ENCODE data around the gene GHR.

Gene GHR

DNA sequence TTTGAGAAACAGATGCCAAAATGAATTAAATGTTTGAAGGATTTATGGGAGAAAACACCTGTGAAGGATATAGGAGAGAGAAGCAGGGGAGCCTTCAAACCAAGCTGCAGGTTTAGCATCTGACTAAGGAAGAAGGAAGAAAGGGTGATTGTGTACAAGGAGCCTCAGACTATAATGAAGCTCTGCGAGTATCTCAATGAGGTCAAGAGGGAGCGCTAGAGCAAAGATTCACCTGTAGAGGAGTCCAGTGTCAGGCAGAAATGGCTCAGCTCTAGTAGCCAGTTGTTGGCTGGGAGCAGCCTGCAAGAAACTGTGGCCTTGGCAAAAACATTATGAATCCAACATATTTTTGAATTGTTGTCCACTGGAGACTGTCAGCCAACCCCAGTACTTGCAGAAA, 20.0 kb upstream of the GHR start:
- Histone ChIP-seq H3K36me3 (replicated peaks) (no peaks in the 10 kb centered on the region), H3K27ac (no peak overlapping the region), H3K27me3 (replicated peaks) (no peaks in the 10 kb centered on the region), H3K4me3 (ENCODE audit: low read depth, low read length) (no peak overlapping the region)
- TF ChIP-seq, protein P1, sequence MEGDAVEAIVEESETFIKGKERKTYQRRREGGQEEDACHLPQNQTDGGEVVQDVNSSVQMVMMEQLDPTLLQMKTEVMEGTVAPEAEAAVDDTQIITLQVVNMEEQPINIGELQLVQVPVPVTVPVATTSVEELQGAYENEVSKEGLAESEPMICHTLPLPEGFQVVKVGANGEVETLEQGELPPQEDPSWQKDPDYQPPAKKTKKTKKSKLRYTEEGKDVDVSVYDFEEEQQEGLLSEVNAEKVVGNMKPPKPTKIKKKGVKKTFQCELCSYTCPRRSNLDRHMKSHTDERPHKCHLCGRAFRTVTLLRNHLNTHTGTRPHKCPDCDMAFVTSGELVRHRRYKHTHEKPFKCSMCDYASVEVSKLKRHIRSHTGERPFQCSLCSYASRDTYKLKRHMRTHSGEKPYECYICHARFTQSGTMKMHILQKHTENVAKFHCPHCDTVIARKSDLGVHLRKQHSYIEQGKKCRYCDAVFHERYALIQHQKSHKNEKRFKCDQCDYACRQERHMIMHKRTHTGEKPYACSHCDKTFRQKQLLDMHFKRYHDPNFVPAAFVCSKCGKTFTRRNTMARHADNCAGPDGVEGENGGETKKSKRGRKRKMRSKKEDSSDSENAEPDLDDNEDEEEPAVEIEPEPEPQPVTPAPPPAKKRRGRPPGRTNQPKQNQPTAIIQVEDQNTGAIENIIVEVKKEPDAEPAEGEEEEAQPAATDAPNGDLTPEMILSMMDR (IDR thresholded peaks at IDR 0.05; ENCODE audit: low read depth, low read length, missing control alignments) = no peak
- in situ Hi-C loops (cut with HindIII; ENCODE audit: low pct_ligation_motif_present, low sequenced_read_pairs) = no loop called here
- no peak for DNase-seq

DNA sequence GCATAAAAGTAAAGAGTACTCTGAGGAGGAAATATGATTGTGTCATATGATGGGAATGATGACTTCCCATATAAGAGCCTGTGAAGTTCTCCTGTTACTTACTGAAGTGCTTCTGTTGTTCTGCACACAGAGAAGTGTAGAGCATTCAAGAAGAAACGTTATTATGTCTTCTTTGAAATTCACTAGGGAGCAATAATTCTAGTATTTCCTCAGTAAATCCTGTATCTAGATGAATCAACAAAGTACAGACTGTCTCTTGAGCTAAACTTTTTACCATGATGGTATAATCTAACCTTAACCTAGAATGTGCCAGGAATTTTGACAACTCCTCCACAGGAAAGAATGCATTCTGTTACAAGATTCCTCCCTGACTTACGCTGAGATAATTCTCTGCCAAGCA, 18.9 kb upstream of the GHR start:
- Histone ChIP-seq H3K36me3 (replicated peaks) (no peaks in the 10 kb centered on the region), H3K27me3 (replicated peaks) (no peaks in the 10 kb centered on the region), H3K4me3 (ENCODE audit: low read depth, low read length) (no peak overlapping the region), H3K27ac (no peak overlapping the region)
- DNase-seq = no peak
- in situ Hi-C loops (cut with HindIII; ENCODE audit: low pct_ligation_motif_present, low sequenced_read_pairs) = no loop called here
- TF ChIP-seq, protein P1 (IDR thresholded peaks at IDR 0.05; ENCODE audit: low read depth, low read length, missing control alignments) = no peak

DNA sequence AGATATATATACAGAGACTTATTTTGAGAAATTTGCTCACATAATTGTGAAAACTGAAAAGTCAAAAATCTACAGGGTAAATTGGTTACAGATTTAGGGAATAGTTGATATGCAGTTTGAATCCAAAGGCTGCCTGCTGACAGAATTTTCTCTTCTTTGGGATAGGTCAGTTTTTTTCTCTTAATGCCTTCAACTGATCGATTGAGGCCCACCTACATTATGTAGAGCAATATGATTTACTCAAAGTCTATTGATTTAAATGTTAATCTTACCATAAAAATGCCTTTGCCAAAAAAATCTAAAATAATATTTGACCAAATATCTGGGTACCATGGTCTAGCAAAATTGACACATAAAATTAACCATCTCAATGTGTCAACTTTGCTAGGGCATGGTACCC, 3.9 kb upstream of the GHR start:
- Histone ChIP-seq H3K27ac (no peak overlapping the region), H3K36me3 (replicated peaks) (no peaks in the 10 kb centered on the region), H3K27me3 (replicated peaks) (no peaks in the 10 kb centered on the region), H3K4me3 (ENCODE audit: low read depth, low read length) (no peak overlapping the region)
- in situ Hi-C loops (cut with HindIII; ENCODE audit: low pct_ligation_motif_present, low sequenced_read_pairs) = no loop called here
- no peak for DNase-seq
- TF ChIP-seq, protein P1 (IDR thresholded peaks at IDR 0.05; ENCODE audit: low read depth, low read length, missing control alignments) = no peak

DNA sequence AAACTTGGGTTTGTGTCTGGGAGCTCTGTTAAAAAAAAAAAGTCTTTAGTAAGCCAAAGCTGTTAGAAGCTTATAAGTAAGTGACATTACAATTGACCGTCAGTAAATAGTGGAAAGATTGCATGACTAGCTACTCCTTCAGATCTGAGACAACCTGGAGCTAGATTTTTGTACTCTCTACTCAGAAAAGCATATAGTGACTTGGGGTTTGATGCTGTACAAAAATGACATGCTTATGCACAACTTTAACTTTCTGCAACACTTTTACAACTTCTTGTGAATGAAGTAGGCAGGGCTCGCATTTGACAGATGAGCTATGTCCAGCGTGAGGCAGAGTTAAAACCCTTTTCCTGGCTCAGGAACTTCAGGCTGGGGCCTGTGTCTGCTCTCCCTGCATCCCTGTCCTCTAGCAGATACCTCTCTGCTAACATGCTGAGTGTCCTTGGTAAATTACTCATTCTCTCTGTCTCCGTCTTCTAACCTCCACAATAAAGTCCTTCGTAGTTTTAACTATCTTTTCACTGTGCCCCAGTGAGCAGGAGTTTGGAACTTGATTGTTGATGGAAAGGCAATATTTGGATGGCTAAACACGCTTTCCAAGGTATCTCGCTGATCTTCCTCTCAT, 471 bp upstream of the GHR start:
- peaks cover 3% of the 10 kb centered on the region for H3K27me3 ChIP-seq (replicated peaks)
- no peak for DNase-seq
- in situ Hi-C loops (cut with HindIII; ENCODE audit: low pct_ligation_motif_present, low sequenced_read_pairs) = no loop called here
- no peak overlapping the region for H3K27ac ChIP-seq
- no peaks in the 10 kb centered on the region for H3K36me3 ChIP-seq (replicated peaks)
- H3K4me3 ChIP-seq (ENCODE audit: low read depth, low read length) = peak overlapping the region; percentile 71
- TF ChIP-seq, protein P1 (IDR thresholded peaks at IDR 0.05; ENCODE audit: low read depth, low read length, missing control alignments) = no peak

DNA sequence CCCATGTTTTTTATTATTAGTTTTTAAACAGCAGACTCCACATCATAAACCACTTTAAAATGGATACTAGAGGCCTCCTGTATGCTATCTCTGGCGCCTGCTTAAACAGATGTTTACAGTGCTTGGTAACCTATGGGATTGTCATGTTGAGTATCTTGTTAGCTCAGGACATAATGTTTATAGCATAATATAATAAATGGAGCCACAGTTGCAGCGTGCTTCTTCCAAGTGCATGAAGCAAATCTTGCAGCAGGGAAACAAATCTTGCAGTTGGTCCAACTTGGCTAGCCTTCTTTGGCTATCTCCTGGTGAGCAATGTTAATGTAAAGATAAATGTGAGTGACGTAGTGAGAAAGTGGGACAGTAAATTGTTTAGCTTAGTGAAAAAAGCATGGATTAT, 2.8 kb downstream of the GHR start:
- H3K36me3 ChIP-seq (replicated peaks) = no peaks in the 10 kb centered on the region
- in situ Hi-C loops (cut with HindIII; ENCODE audit: low pct_ligation_motif_present, low sequenced_read_pairs) = no loop called here
- no peak overlapping the region for H3K27ac ChIP-seq
- H3K4me3 ChIP-seq (ENCODE audit: low read depth, low read length) = no peak overlapping the region
- peaks cover 3% of the 10 kb centered on the region for H3K27me3 ChIP-seq (replicated peaks)
- DNase-seq = no peak
- TF ChIP-seq, protein P1 (IDR thresholded peaks at IDR 0.05; ENCODE audit: low read depth, low read length, missing control alignments) = no peak

DNA sequence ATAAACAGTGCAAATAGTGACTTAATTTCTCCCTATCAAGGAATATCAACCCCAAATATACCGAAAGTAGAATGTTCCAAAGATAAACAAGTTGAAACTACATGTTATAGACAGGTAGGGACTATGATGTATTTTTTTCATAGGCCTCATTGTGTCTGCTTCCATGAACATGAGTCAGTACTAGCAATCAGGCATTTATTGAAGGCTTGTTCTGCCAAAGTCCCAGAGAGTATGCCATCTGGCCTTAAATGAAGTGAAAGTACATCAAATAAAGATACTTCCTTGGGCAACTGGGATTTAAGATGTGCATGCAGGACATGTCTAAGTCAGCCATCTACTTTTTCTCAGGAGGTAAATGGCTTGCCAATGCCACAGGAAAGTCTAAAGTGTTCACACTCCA, 6.5 kb downstream of the GHR start:
- TF ChIP-seq, protein P1 (IDR thresholded peaks at IDR 0.05; ENCODE audit: low read depth, low read length, missing control alignments) = no peak
- in situ Hi-C loops (cut with HindIII; ENCODE audit: low pct_ligation_motif_present, low sequenced_read_pairs) = no loop called here
- no peaks in the 10 kb centered on the region for H3K36me3 ChIP-seq (replicated peaks)
- no peak overlapping the region for H3K27ac ChIP-seq
- peaks cover 3% of the 10 kb centered on the region for H3K27me3 ChIP-seq (replicated peaks)
- no peak for DNase-seq
- H3K4me3 ChIP-seq (ENCODE audit: low read depth, low read length) = no peak overlapping the region
